Renal cortex interstitium (tissue), 11 donors: ENCODE data around the gene ZSWIM6. TPM values are rescaled to one million over a fixed set of nuclear protein-coding genes. Genes with fewer than 3 reads are reported as not detected.

Source experiments
- DNase-seq, 11 donors: peaks; one replicate each; pipeline ENCODE4 v3.0.0-alpha.2; 2013; ENCODE audit warnings: low read depth in 9 of 11, low spot score in 4 of 11; ENCODE audit errors: extremely low read depth in 1 of 11
- polyA plus RNA-seq, 3 donors: library from polyadenylated mRNA; unstranded; fragments of 120-200 nt; gene quantifications; one replicate each; pipeline ENCODE4 v1.2.1, GENCODE V29; 2013; ENCODE audit not compliant: insufficient read length in 3 of 3

The ZSWIM6 gene
- polyA plus RNA-seq, 3 donors, result 26.8 to 30.5 (median 29.5) TPM

GRCh38 chr5:61322738-61323725, 9.0 kb upstream of the ZSWIM6 start:
- DNase-seq, result no peak

GRCh38 chr5:61327760-61328753, 4.0 kb upstream of the ZSWIM6 start:
- no peak for DNase-seq

GRCh38 chr5:61328791-61329549, 3.1 kb upstream of the ZSWIM6 start:
- no peak for DNase-seq

- DNase-seq, result no peak
Observed at GRCh38 chr5:61329550-61330128, 2.4 kb upstream of the ZSWIM6 start.

- DNase-seq, result peak in 4 of 11 donors; percentile 53 to 61 (median 56)
Observed at GRCh38 chr5:61330341-61330844, 1.7 kb upstream of the ZSWIM6 start.

- peak in 6 of 11 donors; percentile 49 to 76 (median 69) for DNase-seq
Observed at GRCh38 chr5:61330845-61331406, 1.1 kb upstream of the ZSWIM6 start.

- no peak for DNase-seq
Observed at GRCh38 chr5:61332358-61332749, 296 bp downstream of the ZSWIM6 start.

GRCh38 chr5:61332851-61333320, 828 bp downstream of the ZSWIM6 start:
- DNase-seq, result no peak

- DNase-seq, result peak in 1 of 11 donors; percentile 38
Observed at GRCh38 chr5:61333321-61333953, 1.4 kb downstream of the ZSWIM6 start.

- no peak for DNase-seq
Observed at GRCh38 chr5:61333954-61334867, 2.2 kb downstream of the ZSWIM6 start.

GRCh38 chr5:61334868-61335615, 3.0 kb downstream of the ZSWIM6 start:
- DNase-seq, result peak in 8 of 11 donors; percentile 50 to 85 (median 76)

- no peak for DNase-seq
Observed at GRCh38 chr5:61339764-61340163, 7.7 kb downstream of the ZSWIM6 start.

- no peak for DNase-seq
Observed at GRCh38 chr5:61340775-61341361, 8.8 kb downstream of the ZSWIM6 start.

- DNase-seq, result no peak
Observed at GRCh38 chr5:61342071-61342501, 10.0 kb downstream of the ZSWIM6 start.
